Activated CD4-positive, alpha-beta T cell treated with anti-CD3 and anti-CD28 coated beads, Interleukin-2, Interleukin-4, amounts not matched to agents 100 ng/mL and 50 ng/mL, durations not matched to agents 16 hours and 8 hours (primary cell): Measurements from ENCODE around the gene SPINDOC.
"Not testable (repeated sequence)": the region's sequence is repeated elsewhere in the genome, so short reads cannot be mapped to it uniquely, and the experiment has no call there.

Experiments used
- DNase-seq: peaks from one replicate; pipeline ENCODE4 v3.0.0-alpha.2; 2020; ENCODE audit warnings: low spot score

Gene SPINDOC

GRCh38 chr11:63858628-63859550, 45.6 kb downstream of the SPINDOC start:
- DNase-seq: no peak

- DNase-seq: no peak
Observed at GRCh38 chr11:63862923-63863322, 49.7 kb downstream of the SPINDOC start.

- DNase-seq: not testable (repeated sequence)
Observed at GRCh38 chr11:63863620-63864019, 50.4 kb downstream of the SPINDOC start.

- peak; percentile 90 for DNase-seq
Observed at GRCh38 chr11:63866211-63866610, 53.0 kb downstream of the SPINDOC start.

GRCh38 chr11:63867511-63867910, 54.3 kb downstream of the SPINDOC start:
- DNase-seq: no peak

- DNase-seq: no peak
Observed at GRCh38 chr11:63868399-63869064, 55.3 kb downstream of the SPINDOC start.

- DNase-seq: no peak
Observed at GRCh38 chr11:63869171-63869591, 55.9 kb downstream of the SPINDOC start.

- peak; percentile 54 for DNase-seq
Observed at GRCh38 chr11:63869683-63870082, 56.4 kb downstream of the SPINDOC start.

- DNase-seq: peak; percentile 32
Observed at GRCh38 chr11:63870351-63871140, 57.3 kb downstream of the SPINDOC start.

GRCh38 chr11:63871962-63872799, 58.9 kb downstream of the SPINDOC start:
- peak; percentile 65 for DNase-seq

- no peak for DNase-seq
Observed at GRCh38 chr11:63872800-63873197, 59.5 kb downstream of the SPINDOC start.

GRCh38 chr11:63873311-63873710, 60.1 kb downstream of the SPINDOC start:
- no peak for DNase-seq

- DNase-seq: no peak
Observed at GRCh38 chr11:63874511-63874910, 61.3 kb downstream of the SPINDOC start.

GRCh38 chr11:63875506-63876065, 62.3 kb downstream of the SPINDOC start:
- no peak for DNase-seq

GRCh38 chr11:63876616-63877015, 63.4 kb downstream of the SPINDOC start:
- DNase-seq: no peak
